H1 (cell line): ENCODE measurements around the gene ZNF609. TPM values are rescaled to one million over a fixed set of nuclear protein-coding genes. Genes with fewer than 3 reads are reported as not detected.

ENCODE experiments used
- CTCF ChIA-PET: fragments of 300-600 bp; sonication (Branson Sonifier 250); formaldehyde crosslinking; loops from one replicate; lab custom pipeline; 2021; ENCODE audit not compliant: partially characterized antibody; lab: Charles Lee
- POLR2A ChIA-PET: fragments of 300-600 bp; sonication (Branson Sonifier 250); formaldehyde crosslinking; loops from one replicate; lab custom pipeline; 2021; ENCODE audit warnings: inconsistent platforms; ENCODE audit not compliant: partially characterized antibody; lab: Charles Lee
- DNase-seq, 2 experiments: peaks; one replicate each; pipeline versions ENCODE4 v3.0.0 to v3.0.0-alpha.2; 2010 to 2022; ENCODE audit warnings: low spot score in 2 of 2, low read depth in 1 of 2, mixed read lengths in 1 of 2
- FAIRE-seq: peaks from 2 replicates; lab custom pipeline; 2011; peaks lifted over from hg19 to GRCh38; lab: Jason Lieb, UNC
- H2AFZ ChIP-seq: 2 replicates; pipeline ENCODE4 v1.8.1; 2012; ENCODE audit warnings: low read length, inconsistent platforms
- H2AK5ac ChIP-seq: 2 replicates; pipeline ENCODE4 v1.6.1; 2013; ENCODE audit warnings: low read depth, low read length
- H2BK120ac ChIP-seq: replicated peaks from 2 replicates; pipeline ENCODE3; 2013; ENCODE audit warnings: low read depth, low read length, inconsistent platforms
- H2BK12ac ChIP-seq: 2 replicates; pipeline ENCODE4 v1.6.1; 2013; ENCODE audit warnings: low read depth, low read length
- H2BK15ac ChIP-seq: 2 replicates; pipeline ENCODE4 v1.6.1; 2013; ENCODE audit warnings: low read length
- H2BK20ac ChIP-seq: 2 replicates; pipeline ENCODE4 v1.6.1; 2013; ENCODE audit warnings: low read length
- H2BK5ac ChIP-seq: 2 replicates; pipeline ENCODE4 v1.6.1; 2013; ENCODE audit warnings: low read depth, low read length
- H3K14ac ChIP-seq: 2 replicates; pipeline ENCODE4 v1.6.1; 2013; ENCODE audit warnings: inconsistent platforms; ENCODE audit not compliant: insufficient read length
- H3K18ac ChIP-seq: 2 replicates; pipeline ENCODE4 v1.6.1; 2013; ENCODE audit warnings: low read length; ENCODE audit errors: extremely low read depth
- H3K23ac ChIP-seq: 2 replicates; pipeline ENCODE4 v1.6.1; 2013; ENCODE audit warnings: inconsistent platforms; ENCODE audit not compliant: insufficient read length
- H3K23me2 ChIP-seq: 2 replicates; pipeline ENCODE4 v1.6.1; 2013; ENCODE audit warnings: low read depth, low read length
- H3K27ac ChIP-seq: 2 replicates; pipeline ENCODE4 v1.6.1; 2011; ENCODE audit warnings: low read depth, low read length, inconsistent platforms
- H3K27me3 ChIP-seq, 4 experiments: replicated peaks in 1 of 4; 1 replicate in 1 of 4; 2 replicates in 3 of 4; pipeline versions ENCODE4 v1.6.1 to v1.8.1; 2011 to 2013; ENCODE audit warnings: low read length in 3 of 4, mild to moderate bottlenecking in 3 of 4, inconsistent platforms in 2 of 4, mixed read lengths in 2 of 4, moderate library complexity in 1 of 4; ENCODE audit not compliant: control insufficient read depth in 3 of 4, insufficient read depth in 3 of 4; ENCODE audit errors: extremely low read depth in 1 of 4
- H3K36me3 ChIP-seq, 4 experiments: 2 replicates each; pipeline versions ENCODE4 v1.6.1 to v1.8.1; 2011 to 2013; ENCODE audit warnings: mild to moderate bottlenecking in 4 of 4, low read length in 3 of 4, moderate library complexity in 2 of 4, control low read depth in 1 of 4, inconsistent platforms in 1 of 4; ENCODE audit not compliant: insufficient read depth in 4 of 4, control insufficient read depth in 2 of 4
- H3K4ac ChIP-seq: replicated peaks from 2 replicates; pipeline ENCODE3; 2013; ENCODE audit warnings: low read length, low read depth, mixed read lengths, inconsistent platforms; ENCODE audit not compliant: insufficient read length
- H3K4me1 ChIP-seq, 4 experiments: replicated peaks in 1 of 4; 1 replicate in 1 of 4; 2 replicates in 3 of 4; pipeline versions ENCODE4 v1.6.1 to v1.8.1; 2011 to 2013; ENCODE audit warnings: low read length in 3 of 4, inconsistent platforms in 2 of 4, mixed read lengths in 1 of 4; ENCODE audit not compliant: insufficient read depth in 4 of 4, control insufficient read depth in 3 of 4
- H3K4me2 ChIP-seq, 2 experiments: 2 replicates each; pipeline versions ENCODE4 v1.6.1 to v1.8.1; 2011 to 2013; ENCODE audit warnings: low read depth in 2 of 2, low read length in 2 of 2, control low read depth in 1 of 2, inconsistent platforms in 1 of 2, mild to moderate bottlenecking in 1 of 2; ENCODE audit not compliant: insufficient read depth in 1 of 2
- H3K4me3 ChIP-seq, 4 experiments: fragments of 200-600, 300-600 bp in 1 of 4; sonication (generic), shearing (Covaris generic), sonication (Bioruptor Twin) in 1 of 4; 2 replicates each; pipeline versions ENCODE4 v1.5.1 to v1.8.1; 2011 to 2016; ENCODE audit warnings: low read length in 4 of 4, low read depth in 3 of 4, control low read depth in 2 of 4, inconsistent platforms in 2 of 4, mild to moderate bottlenecking in 2 of 4, mixed read lengths in 1 of 4, moderate library complexity in 1 of 4; ENCODE audit not compliant: insufficient read depth in 2 of 4; ENCODE audit errors: extremely low read depth in 1 of 4
- H3K56ac ChIP-seq: replicated peaks from 2 replicates; pipeline ENCODE3; 2013; ENCODE audit warnings: low read depth, mild to moderate bottlenecking, mixed read lengths, low read length, inconsistent platforms; ENCODE audit not compliant: insufficient read length
- H3K79me1 ChIP-seq: 2 replicates; pipeline ENCODE4 v1.6.1; 2013; ENCODE audit warnings: low read depth, low read length, control low read depth
- H3K79me2 ChIP-seq, 2 experiments: 2 replicates each; pipeline versions ENCODE4 v1.6.1 to v1.8.1; 2012 to 2013; ENCODE audit warnings: low read length in 2 of 2, mild to moderate bottlenecking in 2 of 2, inconsistent platforms in 1 of 2; ENCODE audit not compliant: insufficient read depth in 2 of 2, control insufficient read depth in 1 of 2
- H3K9ac ChIP-seq, 4 experiments: replicated peaks in 1 of 4; 1 replicate in 1 of 4; 2 replicates in 3 of 4; pipeline versions ENCODE4 v1.6.1 to v1.8.1; 2011 to 2013; ENCODE audit warnings: low read depth in 3 of 4, low read length in 3 of 4, control low read depth in 2 of 4, mild to moderate bottlenecking in 2 of 4, moderate library complexity in 2 of 4, inconsistent platforms in 1 of 4; ENCODE audit errors: extremely low read depth in 1 of 4
- H3K9me3 ChIP-seq, 2 experiments: 2 replicates each; pipeline versions ENCODE4 v1.6.1 to v1.8.1; 2012 to 2013; ENCODE audit warnings: mild to moderate bottlenecking in 2 of 2, moderate library complexity in 2 of 2, control low read depth in 1 of 2, inconsistent platforms in 1 of 2, low read depth in 1 of 2, low read length in 1 of 2, mixed read lengths in 1 of 2; ENCODE audit not compliant: insufficient read depth in 2 of 2
- H4K20me1 ChIP-seq, 2 experiments: replicated peaks in 1 of 2; 2 replicates each; pipeline versions ENCODE3 to v1.8.1; 2011 to 2013; ENCODE audit warnings: inconsistent platforms in 2 of 2, low read length in 2 of 2, mild to moderate bottlenecking in 1 of 2; ENCODE audit not compliant: insufficient read depth in 2 of 2, control insufficient read depth in 1 of 2
- H4K5ac ChIP-seq: 2 replicates; pipeline ENCODE4 v1.6.1; 2013; ENCODE audit warnings: low read length, low read depth, mixed read lengths, inconsistent platforms; ENCODE audit not compliant: insufficient read length
- H4K8ac ChIP-seq: 2 replicates; pipeline ENCODE4 v1.8.0; 2013; ENCODE audit warnings: mild to moderate bottlenecking, moderate library complexity, low read length, inconsistent platforms; ENCODE audit not compliant: insufficient read depth; ENCODE audit errors: extremely low read depth
- H4K91ac ChIP-seq: replicated peaks from 2 replicates; pipeline ENCODE3; 2013; ENCODE audit warnings: low read length, mixed read lengths, inconsistent platforms; ENCODE audit not compliant: insufficient read length
- CBX5 ChIP-seq: fragments of 300-800, 300-1000 bp; sonication (generic); IDR thresholded peaks from 2 replicates; pipeline ENCODE4 v1.7.1; 2016; ENCODE audit warnings: antibody characterized with exemption, low read length, low read depth
- CEBPB ChIP-seq: IDR thresholded peaks from 2 replicates; pipeline ENCODE4 v1.6.1; 2012; ENCODE audit warnings: low read depth, low read length
- CHD2 ChIP-seq: IDR thresholded peaks from 2 replicates; pipeline ENCODE4 v1.6.1; 2012; ENCODE audit warnings: low read length, improper control_type of control experiment
- CREB1 ChIP-seq: IDR thresholded peaks from 2 replicates; pipeline ENCODE4 v1.6.1; 2012; ENCODE audit warnings: inconsistent platforms
- E2F6 ChIP-seq: IDR thresholded peaks from 2 replicates; pipeline ENCODE4 v1.6.1; 2012; ENCODE audit warnings: inconsistent platforms
- HDAC2 ChIP-seq, 2 experiments: fragments of 300-600 bp in 1 of 2; sonication (generic) in 1 of 2; IDR thresholded peaks; 2 replicates each; pipeline ENCODE4 v1.6.1; 2011 to 2012; ENCODE audit warnings: low read depth in 2 of 2, low read length in 2 of 2, mild to moderate bottlenecking in 2 of 2, moderate library complexity in 2 of 2, borderline replicate concordance in 1 of 2, inconsistent platforms in 1 of 2
- POLR2AphosphoS5 ChIP-seq: IDR thresholded peaks from 2 replicates; pipeline ENCODE4 v1.6.1; 2011; ENCODE audit warnings: low read depth, low read length
- RBBP5 ChIP-seq: IDR thresholded peaks from 2 replicates; pipeline ENCODE4 v1.7.1; 2012; ENCODE audit warnings: low read depth, mild to moderate bottlenecking, inconsistent platforms, low read length, moderate library complexity, borderline replicate concordance
- RFX5 ChIP-seq: IDR thresholded peaks from 2 replicates; pipeline ENCODE4 v1.6.1; 2011; ENCODE audit warnings: low read depth, low read length, improper control_type of control experiment, borderline replicate concordance
- SAP30 ChIP-seq: fragments of 300-600 bp; sonication (generic); IDR thresholded peaks from 2 replicates; pipeline ENCODE4 v1.7.1; 2012; ENCODE audit warnings: low read length, moderate library complexity, mild to moderate bottlenecking, inconsistent platforms; ENCODE audit not compliant: insufficient read depth, insufficient replicate concordance
- TBP ChIP-seq: IDR thresholded peaks from 2 replicates; pipeline ENCODE4 v1.6.1; 2011; ENCODE audit warnings: low read depth, low read length, improper control_type of control experiment
- WGBS, 2 experiments: shearing (Covaris generic) in 1 of 2; methylation state at CpG; one replicate each; pipeline versions ENCODE4 v1.1.6 to v1.1.7; 2013 to 2015; ENCODE audit warnings: low lambda C conversion rate in 2 of 2, mixed read lengths in 2 of 2, inconsistent platforms in 1 of 2, low coverage in 1 of 2, missing lambda C conversion rate in 1 of 2; ENCODE audit not compliant: insufficient replicate concordance in 2 of 2, insufficient coverage in 1 of 2, insufficient read length in 1 of 2; ENCODE audit errors: extremely low coverage in 1 of 2, missing lambda C conversion rate in 1 of 2; 5-methylcytosine and 5-hydroxymethylcytosine counted together
- polyA plus RNA-seq, 7 experiments: library from polyadenylated mRNA; depleted of rRNA in 3 of 7; stranded (reverse) in 5 of 7; unstranded in 2 of 7; fragments of >200 nt in 5 of 7; fragments of 200-250 nt in 2 of 7; gene quantifications; 1 replicate in 5 of 7; 2 replicates in 1 of 7; 4 replicates in 1 of 7; pipeline versions ENCODE4 v1.2.1 to v1.2.3, GENCODE V29; 2011 to 2013; ENCODE audit warnings: missing spikeins in 2 of 7, mixed read lengths in 2 of 7
- total RNA-seq: library from RNA; stranded (reverse); fragmentation: NEBNext Ultra II Directional; extraction: Animal tissue kit (Norgen Biotek cat#: 25700); gene quantifications from 2 replicates; pipeline ENCODE4 v1.2.1, GENCODE V29; 2021

Gene ZNF609
- total and polyA plus RNA-seq, 2 of the 8 experiments (the other 6 are each of a cell fraction or from before 2014, with no cell fraction given) = 15.5 to 47.8 TPM

GRCh38 chr15:64699751-64700388 is 239.5 kb downstream of the ZNF609 start:
- Histone ChIP-seq H4K20me1 (peaks cover 20 to 29% of the 10 kb centered on the region in 2 experiments), H3K4me3 (peak overlapping the region; percentile 63 to 88 (median 77)), H4K8ac (no peak overlapping the region), H2AK5ac (no peak overlapping the region), H3K36me3 (peaks cover 2 to 27% (median 13%) of the 10 kb centered on the region in 4 experiments; a peak in 6 of 8 replicates), H2BK120ac (no peak overlapping the region), H2BK20ac (0 out of 2 replicates have a peak overlapping the region, but pooled peaks have one; percentile 35), H3K4me2 (peak overlapping the region; percentile 93 to 96), H2AFZ (no peak overlapping the region), H3K14ac (no peak overlapping the region), H3K23me2 (peaks cover 26% of the 10 kb centered on the region), H2BK15ac (0 out of 2 replicates have a peak overlapping the region, but pooled peaks have one; percentile 11), H3K4ac (peak overlapping the region; percentile 73), H2BK5ac (peak overlapping the region; percentile 91), H3K27me3 (no peaks in the 10 kb centered on the region), H3K79me1 (no peaks in the 10 kb centered on the region; the same call in 1 of the 2 replicates), H3K23ac (no peak overlapping the region), H3K56ac (peak overlapping the region; percentile 85), H3K9ac (peak overlapping the region; percentile 62 to 79 (median 74)), H3K4me1 (peaks cover 19 to 26% (median 23%) of the 10 kb centered on the region in 4 experiments), H3K79me2 (peaks cover 43 to 76% of the 10 kb centered on the region in 2 experiments), H3K27ac (peak overlapping the region; percentile 94), H4K5ac (peak overlapping the region; percentile 53), H3K9me3 (no peaks in the 10 kb centered on the region), H3K18ac (peak overlapping the region; percentile 79), H2BK12ac (peak overlapping the region; percentile 82; the same call in 1 of the 2 replicates), H4K91ac (peak overlapping the region; percentile 95)
- ChIA-PET POLR2A (interaction anchor here (0.7 to 59.2 kb wide), 26 partner anchors 5 to 272 kb away, joined by 3 to 1192 read pairs (median 4); partner anchors contain the start of gene ANKDD1A), CTCF (interaction anchor here (0.6 to 9.5 kb wide), 7 partner anchors 10 to 115 kb away, joined by 3 to 106 read pairs (median 8); no protein-coding TSS in a partner anchor)
- DNase-seq (peak; percentile 66 to 78), FAIRE-seq (peak; percentile 57)
- 2% methylated on average over 7 of the region's 7 CpGs; no CpG with 5 or more reads in 1 of the 2 experiments for WGBS, 2 experiments
- TF ChIP-seq RBBP5 = peak; percentile 71; the same call in 1 of the 2 replicates
- TF ChIP-seq TBP = peak; percentile 89
- peak; percentile 26 for TF ChIP-seq SAP30
- TF ChIP-seq CHD2 = peak; percentile 54
- no peak; a peak in 1 of 4 replicates for TF ChIP-seq HDAC2 (IDR thresholded peaks at IDR 0.05; ENCODE audit: borderline replicate concordance in 1 of 2, low read depth in 2 of 2, low read length in 2 of 2)
- no peak for TF ChIP-seq RFX5
- TF ChIP-seq POLR2AphosphoS5 = peak; percentile 91
- peak; percentile 12; the same call in 1 of the 2 replicates for TF ChIP-seq CREB1
- TF ChIP-seq CEBPB = peak; percentile 90
- TF ChIP-seq E2F6 = no peak; the same call in 1 of the 2 replicates
- TF ChIP-seq CBX5 = no peak
